A549 (cell line): Measurements from ENCODE around the gene PCK1. TPM values are rescaled to one million over a fixed set of nuclear protein-coding genes. Genes with fewer than 3 reads are reported as not detected.

ENCODE experiments used
- ATAC-seq, 2 experiments: fragments of 200-7000 bp in 1 of 2; fragments of >200 bp in 1 of 2; cut with Nextera tagmentation in 1 of 2; cut with Tn5 transposase in 1 of 2; 3 replicates each; pipeline versions ENCODE4 v1.8.0 to v1.9.1; 2018 to 2020; ENCODE audit warnings: mild to moderate bottlenecking in 1 of 2, moderate library complexity in 1 of 2
- CTCF ChIA-PET: fragments of 300-600 bp; sonication (Branson Sonifier 250); formaldehyde crosslinking; extraction: SDS; loops from one replicate; lab custom pipeline; 2021; ENCODE audit warnings: antibody characterized with exemption, inconsistent platforms; lab: Yijun Ruan, JAX
- POLR2A ChIA-PET: fragments of 350-600 bp; formaldehyde crosslinking; extraction: SDS; loops from one replicate; lab custom pipeline; 2021; ENCODE audit warnings: antibody characterized with exemption, inconsistent platforms; lab: Yijun Ruan, JAX
- DNase-seq, 2 experiments: peaks; one replicate each; pipeline versions ENCODE4 v3.0.0 to v3.0.0-alpha.2; 2011 to 2016; ENCODE audit warnings: low read depth in 1 of 2, low spot score in 1 of 2
- FAIRE-seq: peaks from 2 replicates; lab custom pipeline; 2011; peaks lifted over from hg19 to GRCh38; lab: Jason Lieb, UNC
- H3K27ac ChIP-seq, 2 experiments: fragments of >200 bp; sonication (Bioruptor Twin); formaldehyde crosslinking; 3 replicates each; pipeline ENCODE4 v1.5.1; 2016 to 2017
- H3K4me1 ChIP-seq: fragments of >200 bp; sonication (Bioruptor Twin); formaldehyde crosslinking; 3 replicates; pipeline ENCODE4 v1.6.1; 2016
- H3K4me2 ChIP-seq: fragments of >200 bp; sonication (Bioruptor Twin); formaldehyde crosslinking; 3 replicates; pipeline ENCODE4 v1.6.1; 2016
- H3K4me3 ChIP-seq: fragments of >200 bp; sonication (Bioruptor Twin); formaldehyde crosslinking; 3 replicates; pipeline ENCODE4 v1.5.1; 2016
- H3K9me3 ChIP-seq: fragments of >200 bp; sonication (Bioruptor Twin); formaldehyde crosslinking; 3 replicates; pipeline ENCODE4 v1.6.1; 2016
- BHLHE40 ChIP-seq: IDR thresholded peaks from 2 replicates; pipeline ENCODE4 v1.6.1; 2012; ENCODE audit warnings: low read depth, low read length, inconsistent platforms
- CTCF ChIP-seq: fragments of >200 bp; sonication (Bioruptor Twin); formaldehyde crosslinking; IDR thresholded peaks from 3 replicates; pipeline ENCODE4 v1.5.1; 2016
- FOSL2 ChIP-seq, 2 experiments: fragments of 450-650 bp in 1 of 2; fragments of >200 bp in 1 of 2; sonication (Bioruptor Twin) in 1 of 2; formaldehyde crosslinking; IDR thresholded peaks; 2 replicates each; pipeline versions ENCODE4 v1.5.0 to v1.6.1; 2016 to 2020; ENCODE audit warnings: mild to moderate bottlenecking in 1 of 2, moderate library complexity in 1 of 2
- HOXA7 ChIP-seq: fragments of 250-450 bp; sonication (Bioruptor Pico); IDR thresholded peaks from 2 replicates; pipeline ENCODE4 v1.5.0; 2020; ENCODE audit warnings: mild to moderate bottlenecking, moderate library complexity
- JUNB ChIP-seq: fragments of >200 bp; sonication (Bioruptor Twin); formaldehyde crosslinking; IDR thresholded peaks from 2 replicates; pipeline ENCODE4 v1.6.1; 2016
- MAZ ChIP-seq: fragments of 150-350 bp; IDR thresholded peaks from 2 replicates; pipeline ENCODE4 v1.6.1; 2014; ENCODE audit warnings: antibody characterized with exemption, low read depth, low read length, borderline replicate concordance
- NFE2L2 ChIP-seq: fragments of 150-350 bp; conservative IDR thresholded peaks from 2 replicates; pipeline ENCODE4 v1.6.1; 2014; ENCODE audit warnings: low read length
- NR3C1 ChIP-seq: fragments of >200 bp; sonication (Bioruptor Twin); formaldehyde crosslinking; IDR thresholded peaks from 3 replicates; pipeline ENCODE4 v1.6.1; 2017
- PHF8 ChIP-seq: fragments of 200-600 bp; sonication (generic); IDR thresholded peaks from 2 replicates; pipeline ENCODE4 v1.6.1; 2016; ENCODE audit warnings: low read depth, mild to moderate bottlenecking, antibody characterized with exemption, moderate library complexity, borderline replicate concordance
- RAD21 ChIP-seq, 2 experiments: fragments of >200 bp in 1 of 2; sonication (Bioruptor Twin) in 1 of 2; formaldehyde crosslinking in 1 of 2; IDR thresholded peaks in 1 of 2; conservative IDR thresholded peaks in 1 of 2; 2 replicates in 1 of 2; 3 replicates in 1 of 2; pipeline ENCODE4 v1.6.1; 2012 to 2018; ENCODE audit warnings: inconsistent platforms in 1 of 2
- RNF2 ChIP-seq: fragments of 200-600 bp; sonication (generic); IDR thresholded peaks from 2 replicates; pipeline ENCODE4 v1.6.1; 2016; ENCODE audit warnings: low read depth, mild to moderate bottlenecking, antibody characterized with exemption, moderate library complexity, borderline replicate concordance
- SMC3 ChIP-seq: fragments of >200 bp; sonication (Bioruptor Twin); formaldehyde crosslinking; IDR thresholded peaks from 3 replicates; pipeline ENCODE4 v1.6.1; 2018; ENCODE audit warnings: inconsistent platforms
- SREBF2 ChIP-seq: fragments of 450-650 bp; IDR thresholded peaks from 2 replicates; pipeline ENCODE4 v1.6.1; 2014; ENCODE audit warnings: mild to moderate bottlenecking, moderate library complexity
- ZFP36 ChIP-seq: fragments of 450-650 bp; IDR thresholded peaks from 2 replicates; pipeline ENCODE4 v1.6.1; 2014; ENCODE audit warnings: borderline replicate concordance; ENCODE audit not compliant: partially characterized antibody
- ZSCAN20 ChIP-seq: fragments of 250-450 bp; sonication (Bioruptor Pico); IDR thresholded peaks from 2 replicates; pipeline ENCODE4 v1.8.0; 2022; ENCODE audit warnings: mild to moderate bottlenecking, moderate library complexity
- WGBS: methylation state at CpG from one replicate; pipeline ENCODE4 v1.1.6; 2017; ENCODE audit errors: missing lambda C conversion rate; 5-methylcytosine and 5-hydroxymethylcytosine counted together
- polyA plus RNA-seq, 4 experiments: library from polyadenylated mRNA; depleted of rRNA in 3 of 4; stranded (reverse); fragments of >200 nt; fragmentation: RNase III in 1 of 4; extraction: RNeasy Plus Mini Kit Qiagen cat#74134 plus additional on column Dnase treatment in 1 of 4; gene quantifications; 2 replicates in 3 of 4; 3 replicates in 1 of 4; pipeline ENCODE4 v1.2.3, GENCODE V29; 2011 to 2017
- TF ChIP-seq, protein P1 (sequence below): fragments of >200 bp; sonication (Bioruptor Twin); formaldehyde crosslinking; IDR thresholded peaks from 3 replicates; pipeline ENCODE4 v1.6.1; 2016

The PCK1 gene
- polyA plus RNA-seq, 2 of the 4 experiments (the other 2 are of a cell fraction) = 0.04 to 0.12 TPM

DNA sequence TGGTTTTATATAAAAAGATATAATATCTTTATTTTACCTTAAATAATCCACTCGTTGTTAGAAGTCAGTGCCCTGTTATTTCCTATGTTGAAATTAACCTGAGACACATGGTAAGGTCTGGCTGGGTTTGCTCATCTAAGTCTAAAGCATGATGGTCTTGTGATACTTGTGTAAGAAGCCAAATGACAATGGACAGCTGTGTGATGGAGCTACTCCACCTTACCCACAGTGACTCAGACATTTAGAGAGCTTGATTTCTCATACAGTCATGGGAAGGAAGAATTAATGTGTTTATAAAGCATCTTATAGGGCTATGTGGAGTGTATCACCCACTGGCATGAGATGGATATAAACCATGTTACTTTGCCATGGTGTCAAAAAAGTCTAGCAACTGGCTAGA is 47.7 kb upstream of the PCK1 start:
- TF ChIP-seq JUNB = no peak
- no peak for TF ChIP-seq BHLHE40
- TF ChIP-seq, protein P1, sequence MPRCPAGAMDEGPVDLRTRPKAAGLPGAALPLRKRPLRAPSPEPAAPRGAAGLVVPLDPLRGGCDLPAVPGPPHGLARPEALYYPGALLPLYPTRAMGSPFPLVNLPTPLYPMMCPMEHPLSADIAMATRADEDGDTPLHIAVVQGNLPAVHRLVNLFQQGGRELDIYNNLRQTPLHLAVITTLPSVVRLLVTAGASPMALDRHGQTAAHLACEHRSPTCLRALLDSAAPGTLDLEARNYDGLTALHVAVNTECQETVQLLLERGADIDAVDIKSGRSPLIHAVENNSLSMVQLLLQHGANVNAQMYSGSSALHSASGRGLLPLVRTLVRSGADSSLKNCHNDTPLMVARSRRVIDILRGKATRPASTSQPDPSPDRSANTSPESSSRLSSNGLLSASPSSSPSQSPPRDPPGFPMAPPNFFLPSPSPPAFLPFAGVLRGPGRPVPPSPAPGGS = no peak
- TF ChIP-seq CTCF = no peak
- no peak for TF ChIP-seq SREBF2
- TF ChIP-seq ZFP36 = no peak
- TF ChIP-seq NFE2L2 = no peak
- no peak for TF ChIP-seq NR3C1
- no peak for TF ChIP-seq HOXA7 (CRISPR knock-in tag)
- TF ChIP-seq FOSL2 (IDR thresholded peaks at IDR 0.05) = no peak
- no peak for TF ChIP-seq FOSL2 (CRISPR knock-in tag; IDR thresholded peaks at IDR 0.05)
- TF ChIP-seq RNF2 = no peak
- TF ChIP-seq ZSCAN20 (CRISPR knock-in tag) = no peak
- no peak for TF ChIP-seq MAZ
- H3K4me3 ChIP-seq = no peak overlapping the region
- no peak overlapping the region for H3K4me2 ChIP-seq
- FAIRE-seq = no peak
- WGBS = 24% methylated on average over 1 of the region's 1 CpG
- DNase-seq = no peak
- no peaks in the 10 kb centered on the region for H3K9me3 ChIP-seq
- CTCF ChIA-PET = interaction anchor here (0.7 to 19.8 kb wide), 16 partner anchors 9 to 705 kb away, joined by 3 to 388 read pairs (median 7); no protein-coding TSS in a partner anchor
- POLR2A ChIA-PET = no interaction called here
- ATAC-seq = peak in 1 of 2 experiments; percentile 27; a peak in 1 of 6 replicates
- H3K27ac ChIP-seq = no peak overlapping the region
- H3K4me1 ChIP-seq = no peaks in the 10 kb centered on the region

GRCh38 chr20:57514273-57514751 is 46.6 kb upstream of the PCK1 start:
- H3K4me2 ChIP-seq = 0 out of 3 replicates have a peak overlapping the region, but pooled peaks have one; percentile 38

More at GRCh38 chr20:57514273-57514751, 46.6 kb upstream of the PCK1 start:
- DNase-seq = peak; percentile 68 to 73
- peak; percentile 99 for TF ChIP-seq SMC3
- peak; percentile 97 to 98 for TF ChIP-seq RAD21 (conservative IDR thresholded peaks at IDR 0.05 in 1 of 2, IDR thresholded peaks at IDR 0.05 in 1 of 2)
- TF ChIP-seq SREBF2 = no peak
- TF ChIP-seq BHLHE40 = peak; percentile 50
- no peak for TF ChIP-seq PHF8
- peak; percentile 90 for TF ChIP-seq CTCF
- peak; percentile 74 to 88; a peak in 5 of 6 replicates for ATAC-seq
- Histone ChIP-seq H3K4me3 (no peak overlapping the region), H3K4me1 (no peaks in the 10 kb centered on the region), H3K27ac (no peak overlapping the region), H3K9me3 (no peaks in the 10 kb centered on the region)
- POLR2A ChIA-PET = no interaction called here
- CTCF ChIA-PET = interaction anchor here (0.7 to 19.8 kb wide), 21 partner anchors 8 to 704 kb away, joined by 3 to 388 read pairs (median 6); no protein-coding TSS in a partner anchor
- 30% methylated on average over 17 of the region's 17 CpGs for WGBS
- peak; percentile 28 for FAIRE-seq
